ENCODE results near the gene METTL24.
"Not testable (repeated sequence)": the region's sequence is repeated elsewhere in the genome, so short reads cannot be mapped to it uniquely, and the experiment has no call there.

Gene METTL24

DNA sequence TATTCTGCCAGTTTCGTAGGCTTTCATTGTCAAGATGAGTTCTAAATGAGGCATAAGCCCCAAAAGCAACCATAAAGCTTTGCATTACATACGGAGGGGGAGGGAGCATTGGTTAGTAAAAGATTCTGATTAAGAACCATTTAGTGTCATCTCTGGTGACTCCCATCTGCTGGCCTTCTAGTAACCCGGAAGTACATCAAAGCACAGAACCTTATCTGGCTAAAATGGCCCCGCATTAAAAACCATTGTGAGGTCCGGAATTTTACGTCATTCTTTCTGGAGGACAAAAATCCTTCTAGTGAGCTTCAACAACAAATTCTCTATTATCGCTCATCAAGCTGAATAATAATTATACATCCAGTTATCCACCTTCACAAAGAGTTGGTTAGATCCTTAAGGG, 37.8 kb downstream of the METTL24 start:
- no peaks in the 10 kb centered on the region for H3K4me1 ChIP-seq (ENCODE audit: control insufficient read depth, insufficient read depth, low read length)
- no peak overlapping the region for H3K4me3 ChIP-seq (ENCODE audit: low read length)
- no peaks in the 10 kb centered on the region for H3K36me3 ChIP-seq (ENCODE audit: insufficient read depth, low read length)
- no peaks in the 10 kb centered on the region for H3K9me3 ChIP-seq (replicated peaks; ENCODE audit: low read length)
- peaks cover 33% of the 10 kb centered on the region for H3K27me3 ChIP-seq (ENCODE audit: control insufficient read depth, insufficient read depth, low read length)
- no peak overlapping the region for H3K4me2 ChIP-seq (ENCODE audit: low read length)
- no peak overlapping the region for H3K9ac ChIP-seq (ENCODE audit: low read depth, low read length)

DNA sequence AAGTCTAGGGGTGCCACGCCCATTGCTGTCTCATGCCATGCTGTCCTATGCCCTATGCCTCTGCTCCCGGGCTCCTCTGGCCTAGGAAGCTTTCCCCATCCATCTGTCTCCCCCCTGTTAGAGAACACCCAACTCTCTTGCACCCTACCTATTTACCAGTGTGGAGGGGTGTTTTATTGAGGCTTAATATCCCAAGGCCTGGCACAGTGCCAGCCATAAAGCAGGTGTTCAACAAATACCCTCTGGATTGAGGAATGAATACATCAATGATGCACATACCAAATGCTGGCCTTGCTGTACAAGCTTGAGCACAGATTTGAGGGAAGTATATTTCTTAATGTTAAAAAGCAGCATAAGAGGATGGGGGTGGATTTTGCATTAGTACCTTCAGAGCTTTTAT, 38.3 kb downstream of the METTL24 start:
- Histone ChIP-seq H3K4me2 (ENCODE audit: low read length) (no peak overlapping the region), H3K4me3 (ENCODE audit: low read length) (no peak overlapping the region), H3K27me3 (ENCODE audit: control insufficient read depth, insufficient read depth, low read length) (peaks cover 38% of the 10 kb centered on the region), H3K9ac (ENCODE audit: low read depth, low read length) (no peak overlapping the region), H3K9me3 (replicated peaks; ENCODE audit: low read length) (no peaks in the 10 kb centered on the region), H3K4me1 (ENCODE audit: control insufficient read depth, insufficient read depth, low read length) (no peaks in the 10 kb centered on the region), H3K36me3 (ENCODE audit: insufficient read depth, low read length) (no peaks in the 10 kb centered on the region)

DNA sequence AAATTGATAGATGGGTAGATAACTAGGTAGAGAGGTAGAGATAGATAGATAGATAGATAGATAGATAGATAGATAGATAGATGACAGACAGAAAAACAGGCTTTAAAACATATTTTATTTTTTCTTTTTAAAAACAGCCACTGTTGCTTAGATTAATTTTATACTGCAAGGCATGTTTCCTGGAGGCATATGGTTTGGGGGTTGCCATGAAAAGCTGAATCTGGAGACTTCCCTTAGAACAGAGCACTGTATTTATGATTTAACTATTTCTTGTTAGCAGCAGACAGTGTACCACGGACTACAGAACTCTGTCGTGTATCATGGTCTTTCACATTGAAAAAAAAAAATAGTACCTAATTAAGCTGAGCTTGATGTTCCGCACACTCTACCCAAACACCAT, 38.8 kb downstream of the METTL24 start:
- H3K4me2 ChIP-seq (ENCODE audit: low read length), result no peak overlapping the region
- no peak overlapping the region for H3K9ac ChIP-seq (ENCODE audit: low read depth, low read length)
- peaks cover 38% of the 10 kb centered on the region for H3K27me3 ChIP-seq (ENCODE audit: control insufficient read depth, insufficient read depth, low read length)
- no peaks in the 10 kb centered on the region for H3K36me3 ChIP-seq (ENCODE audit: insufficient read depth, low read length)
- no peaks in the 10 kb centered on the region for H3K9me3 ChIP-seq (replicated peaks; ENCODE audit: low read length)
- no peaks in the 10 kb centered on the region for H3K4me1 ChIP-seq (ENCODE audit: control insufficient read depth, insufficient read depth, low read length)
- no peak overlapping the region for H3K4me3 ChIP-seq (ENCODE audit: low read length)

GRCh38 chr6:110318971-110319370, 39.2 kb downstream of the METTL24 start:
- H3K4me1 ChIP-seq (ENCODE audit: control insufficient read depth, insufficient read depth, low read length), result no peaks in the 10 kb centered on the region
- H3K27me3 ChIP-seq (ENCODE audit: control insufficient read depth, insufficient read depth, low read length), result peaks cover 38% of the 10 kb centered on the region
- no peaks in the 10 kb centered on the region for H3K36me3 ChIP-seq (ENCODE audit: insufficient read depth, low read length)
- H3K4me3 ChIP-seq (ENCODE audit: low read length), result no peak overlapping the region
- no peaks in the 10 kb centered on the region for H3K9me3 ChIP-seq (replicated peaks; ENCODE audit: low read length)
- H3K9ac ChIP-seq (ENCODE audit: low read depth, low read length), result no peak overlapping the region
- H3K4me2 ChIP-seq (ENCODE audit: low read length), result no peak overlapping the region

DNA sequence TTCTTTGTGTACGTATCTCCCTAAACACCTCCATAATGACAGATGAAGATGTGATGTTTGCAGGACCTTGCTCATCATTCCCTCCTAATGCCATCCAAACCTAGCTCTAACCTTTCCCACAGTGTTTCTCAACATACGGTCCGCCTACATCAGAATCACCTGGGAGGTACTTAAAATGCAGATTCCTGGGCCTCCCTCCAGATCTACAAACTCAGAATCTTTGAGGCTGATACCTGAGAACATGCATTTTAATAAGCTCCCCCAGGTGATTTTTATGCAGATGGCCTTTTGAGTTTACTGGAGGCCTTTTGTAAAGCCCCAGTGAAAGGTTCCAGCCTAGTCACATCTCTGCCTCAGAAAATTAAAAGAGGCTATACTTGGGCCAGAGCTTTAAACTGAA, 40.5 kb downstream of the METTL24 start:
- Histone ChIP-seq H3K4me2 (ENCODE audit: low read length) (no peak overlapping the region), H3K4me1 (ENCODE audit: control insufficient read depth, insufficient read depth, low read length) (no peaks in the 10 kb centered on the region), H3K36me3 (ENCODE audit: insufficient read depth, low read length) (no peaks in the 10 kb centered on the region), H3K9ac (ENCODE audit: low read depth, low read length) (no peak overlapping the region), H3K4me3 (ENCODE audit: low read length) (no peak overlapping the region), H3K9me3 (replicated peaks; ENCODE audit: low read length) (no peaks in the 10 kb centered on the region), H3K27me3 (ENCODE audit: control insufficient read depth, insufficient read depth, low read length) (peaks cover 39% of the 10 kb centered on the region)

GRCh38 chr6:110317189-110317588, 41.0 kb downstream of the METTL24 start:
- no peaks in the 10 kb centered on the region for H3K36me3 ChIP-seq (ENCODE audit: insufficient read depth, low read length)
- no peak overlapping the region for H3K9ac ChIP-seq (ENCODE audit: low read depth, low read length)
- no peaks in the 10 kb centered on the region for H3K4me1 ChIP-seq (ENCODE audit: control insufficient read depth, insufficient read depth, low read length)
- no peak overlapping the region for H3K4me2 ChIP-seq (ENCODE audit: low read length)
- no peak overlapping the region for H3K4me3 ChIP-seq (ENCODE audit: low read length)
- peaks cover 38% of the 10 kb centered on the region for H3K27me3 ChIP-seq (ENCODE audit: control insufficient read depth, insufficient read depth, low read length)
- H3K9me3 ChIP-seq (replicated peaks; ENCODE audit: low read length), result no peaks in the 10 kb centered on the region

DNA sequence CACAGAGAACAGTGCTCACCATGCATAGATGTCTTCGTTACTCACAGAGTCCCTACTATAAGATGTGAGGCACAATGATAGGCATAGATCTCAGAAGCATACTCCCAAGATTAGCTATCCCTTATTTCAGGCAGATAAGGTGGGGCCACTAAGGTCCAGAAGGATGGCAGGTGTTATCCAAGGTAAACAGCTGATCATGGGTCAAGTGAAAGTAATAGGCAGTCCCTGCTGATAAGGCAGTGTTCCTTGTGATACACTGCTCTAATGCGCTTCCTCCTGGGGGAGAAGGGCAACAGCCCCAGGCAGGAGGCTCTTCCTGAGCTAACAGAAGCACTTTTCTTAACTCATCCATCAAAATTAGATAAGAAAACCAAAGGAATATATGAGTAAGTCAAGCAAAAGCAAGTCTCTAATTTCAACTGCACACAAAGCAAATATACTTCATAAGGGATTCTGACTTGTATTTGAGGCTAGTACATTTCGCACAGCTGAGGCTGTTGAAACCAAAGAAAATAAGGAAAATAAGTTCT, 42.2 kb downstream of the METTL24 start:
- no peaks in the 10 kb centered on the region for H3K9me3 ChIP-seq (replicated peaks; ENCODE audit: low read length)
- no peaks in the 10 kb centered on the region for H3K4me1 ChIP-seq (ENCODE audit: control insufficient read depth, insufficient read depth, low read length)
- no peak overlapping the region for H3K9ac ChIP-seq (ENCODE audit: low read depth, low read length)
- H3K4me2 ChIP-seq (ENCODE audit: low read length), result no peak overlapping the region
- H3K4me3 ChIP-seq (ENCODE audit: low read length), result no peak overlapping the region
- H3K27me3 ChIP-seq (ENCODE audit: control insufficient read depth, insufficient read depth, low read length), result peaks cover 30% of the 10 kb centered on the region
- no peaks in the 10 kb centered on the region for H3K36me3 ChIP-seq (ENCODE audit: insufficient read depth, low read length)

DNA sequence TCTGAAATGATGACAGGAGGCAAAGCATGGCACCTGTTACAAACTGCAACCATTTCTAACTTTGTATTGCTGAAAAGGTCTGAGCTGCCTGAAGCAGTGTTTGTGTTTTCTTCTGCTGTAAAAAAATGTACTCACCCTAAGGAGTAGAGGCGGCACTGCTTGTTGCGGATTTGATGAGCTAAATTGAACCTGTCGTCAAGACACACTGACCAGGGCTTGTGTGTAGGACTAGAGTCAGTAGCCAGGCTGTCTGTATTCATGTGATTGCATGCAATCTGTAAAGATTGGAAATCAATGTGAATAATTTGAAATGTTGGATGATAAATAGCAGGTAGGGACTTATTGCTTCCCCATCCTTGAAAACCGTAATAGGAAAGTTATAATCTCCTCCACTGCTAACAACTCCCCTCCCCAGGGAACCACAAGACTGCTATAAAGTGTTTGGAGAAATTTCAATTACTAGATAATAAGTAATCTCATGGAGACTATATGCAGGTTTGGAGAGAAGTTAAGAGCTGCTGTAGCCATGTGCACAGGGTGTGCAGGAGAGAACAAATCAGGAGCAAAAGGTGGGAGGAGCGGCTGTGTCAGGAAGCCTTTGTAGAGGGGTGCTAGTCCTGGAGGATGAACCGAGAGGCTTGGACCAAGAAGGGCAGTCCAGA, 42.8 kb downstream of the METTL24 start:
- no peaks in the 10 kb centered on the region for H3K36me3 ChIP-seq (ENCODE audit: insufficient read depth, low read length)
- H3K27me3 ChIP-seq (ENCODE audit: control insufficient read depth, insufficient read depth, low read length), result peaks cover 33% of the 10 kb centered on the region
- H3K4me3 ChIP-seq (ENCODE audit: low read length), result no peak overlapping the region
- H3K9ac ChIP-seq (ENCODE audit: low read depth, low read length), result no peak overlapping the region
- no peaks in the 10 kb centered on the region for H3K9me3 ChIP-seq (replicated peaks; ENCODE audit: low read length)
- no peaks in the 10 kb centered on the region for H3K4me1 ChIP-seq (ENCODE audit: control insufficient read depth, insufficient read depth, low read length)
- H3K4me2 ChIP-seq (ENCODE audit: low read length), result no peak overlapping the region

GRCh38 chr6:110310861-110311446, 47.2 kb downstream of the METTL24 start:
- no peak overlapping the region for H3K4me2 ChIP-seq (ENCODE audit: low read length)
- peaks cover 32% of the 10 kb centered on the region for H3K27me3 ChIP-seq (ENCODE audit: control insufficient read depth, insufficient read depth, low read length)
- H3K4me1 ChIP-seq (ENCODE audit: control insufficient read depth, insufficient read depth, low read length), result no peaks in the 10 kb centered on the region
- H3K9ac ChIP-seq (ENCODE audit: low read depth, low read length), result no peak overlapping the region
- H3K36me3 ChIP-seq (ENCODE audit: insufficient read depth, low read length), result no peaks in the 10 kb centered on the region
- H3K4me3 ChIP-seq (ENCODE audit: low read length), result no peak overlapping the region
- H3K9me3 ChIP-seq (replicated peaks; ENCODE audit: low read length), result no peaks in the 10 kb centered on the region

GRCh38 chr6:110309432-110309831, 48.7 kb downstream of the METTL24 start:
- not testable (repeated sequence) for H3K4me3 ChIP-seq (ENCODE audit: low read length); H3K36me3 ChIP-seq (ENCODE audit: insufficient read depth, low read length); H3K4me2 ChIP-seq (ENCODE audit: low read length); H3K4me1 ChIP-seq (ENCODE audit: control insufficient read depth, insufficient read depth, low read length); H3K9ac ChIP-seq (ENCODE audit: low read depth, low read length); H3K9me3 ChIP-seq (replicated peaks; ENCODE audit: low read length)
- H3K27me3 ChIP-seq (ENCODE audit: control insufficient read depth, insufficient read depth, low read length), result peaks cover 20% of the 10 kb centered on the region

- H3K4me1 ChIP-seq (ENCODE audit: control insufficient read depth, insufficient read depth, low read length), result no peaks in the 10 kb centered on the region
- H3K27me3 ChIP-seq (ENCODE audit: control insufficient read depth, insufficient read depth, low read length), result peaks cover 11% of the 10 kb centered on the region
- no peak overlapping the region for H3K9ac ChIP-seq (ENCODE audit: low read depth, low read length)
- H3K4me2 ChIP-seq (ENCODE audit: low read length), result no peak overlapping the region
- H3K9me3 ChIP-seq (replicated peaks; ENCODE audit: low read length), result no peaks in the 10 kb centered on the region
- no peaks in the 10 kb centered on the region for H3K36me3 ChIP-seq (ENCODE audit: insufficient read depth, low read length)
- H3K4me3 ChIP-seq (ENCODE audit: low read length), result no peak overlapping the region
These were observed 50.8 kb downstream of the METTL24 start for GRCh38 chr6:110307368-110307767.

DNA sequence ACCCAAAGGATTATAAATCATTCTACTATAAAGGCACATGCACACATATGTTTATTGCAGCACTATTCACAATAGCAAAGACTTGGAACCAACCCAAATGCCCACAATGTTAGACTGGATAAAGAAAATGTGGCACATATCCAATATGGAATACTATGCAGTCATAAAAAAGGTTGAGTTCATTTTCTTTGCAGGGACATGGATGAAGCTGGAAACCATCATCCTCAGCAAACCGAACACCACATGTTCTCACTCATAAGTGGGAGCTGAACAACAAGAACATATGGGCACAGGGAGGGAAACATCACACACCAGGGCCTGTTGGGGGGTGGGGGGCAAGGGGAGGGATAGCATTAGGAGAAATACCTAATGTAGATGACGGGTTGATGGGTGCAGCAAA, 52.3 kb downstream of the METTL24 start:
- not testable (repeated sequence) for H3K27me3 ChIP-seq (ENCODE audit: control insufficient read depth, insufficient read depth, low read length); H3K9ac ChIP-seq (ENCODE audit: low read depth, low read length); H3K4me1 ChIP-seq (ENCODE audit: control insufficient read depth, insufficient read depth, low read length); H3K9me3 ChIP-seq (replicated peaks; ENCODE audit: low read length); H3K4me3 ChIP-seq (ENCODE audit: low read length); H3K36me3 ChIP-seq (ENCODE audit: insufficient read depth, low read length); H3K4me2 ChIP-seq (ENCODE audit: low read length)
